Thyroid gland (tissue), 4 donors: ENCODE data around the gene TBC1D1.

Experiments
- CTCF ChIP-seq, 6 experiments: fragments of 200-600 bp in 3 of 6; fragments of 450-650 bp in 3 of 6; sonication (generic) in 3 of 6; IDR thresholded peaks; one replicate each; pipeline ENCODE4 v1.5.1; 2016 to 2019; ENCODE audit warnings: antibody characterized with exemption in 6 of 6, mild to moderate bottlenecking in 2 of 6, inconsistent platforms in 1 of 6, moderate library complexity in 1 of 6
- POLR2A ChIP-seq, 2 donors: fragments of 450-650 bp; IDR thresholded peaks; one replicate each; pipeline ENCODE4 v1.6.1; 2017; ENCODE audit warnings: antibody characterized with exemption in 2 of 2, mild to moderate bottlenecking in 2 of 2, moderate library complexity in 1 of 2

GRCh38 chr4:38122060-38122459, 231.2 kb downstream of the TBC1D1 start:
- TF ChIP-seq POLR2A (IDR thresholded peaks at IDR 0.05) = no peak
- TF ChIP-seq CTCF (IDR thresholded peaks at IDR 0.05) = no peak
